A549 (cell line): ENCODE results near the gene FHAD1. TPM values are rescaled to one million over a fixed set of nuclear protein-coding genes. Genes with fewer than 3 reads are reported as not detected.

Source experiments
- ATAC-seq, 2 experiments: fragments of 200-7000 bp in 1 of 2; fragments of >200 bp in 1 of 2; cut with Nextera tagmentation in 1 of 2; cut with Tn5 transposase in 1 of 2; 3 replicates each; pipeline versions ENCODE4 v1.8.0 to v1.9.1; 2018 to 2020; ENCODE audit warnings: mild to moderate bottlenecking in 1 of 2, moderate library complexity in 1 of 2
- CTCF ChIA-PET: fragments of 300-600 bp; sonication (Branson Sonifier 250); formaldehyde crosslinking; extraction: SDS; loops from one replicate; lab custom pipeline; 2021; ENCODE audit warnings: antibody characterized with exemption, inconsistent platforms; lab: Yijun Ruan, JAX
- POLR2A ChIA-PET: fragments of 350-600 bp; formaldehyde crosslinking; extraction: SDS; loops from one replicate; lab custom pipeline; 2021; ENCODE audit warnings: antibody characterized with exemption, inconsistent platforms; lab: Yijun Ruan, JAX
- DNase-seq, 2 experiments: peaks; one replicate each; pipeline versions ENCODE4 v3.0.0 to v3.0.0-alpha.2; 2011 to 2016; ENCODE audit warnings: low read depth in 1 of 2, low spot score in 1 of 2
- FAIRE-seq: peaks from 2 replicates; lab custom pipeline; 2011; peaks lifted over from hg19 to GRCh38; lab: Jason Lieb, UNC
- H3K27ac ChIP-seq, 2 experiments: fragments of >200 bp; sonication (Bioruptor Twin); formaldehyde crosslinking; 3 replicates each; pipeline ENCODE4 v1.5.1; 2016 to 2017
- H3K4me1 ChIP-seq: fragments of >200 bp; sonication (Bioruptor Twin); formaldehyde crosslinking; 3 replicates; pipeline ENCODE4 v1.6.1; 2016
- H3K4me2 ChIP-seq: fragments of >200 bp; sonication (Bioruptor Twin); formaldehyde crosslinking; 3 replicates; pipeline ENCODE4 v1.6.1; 2016
- H3K4me3 ChIP-seq: fragments of >200 bp; sonication (Bioruptor Twin); formaldehyde crosslinking; 3 replicates; pipeline ENCODE4 v1.5.1; 2016
- H3K9me3 ChIP-seq: fragments of >200 bp; sonication (Bioruptor Twin); formaldehyde crosslinking; 3 replicates; pipeline ENCODE4 v1.6.1; 2016
- BCL3 ChIP-seq: fragments of >200 bp; sonication (Bioruptor Twin); formaldehyde crosslinking; IDR thresholded peaks from 3 replicates; pipeline ENCODE4 v1.6.1; 2016
- CBX2 ChIP-seq: fragments of 200-600 bp; sonication (generic); IDR thresholded peaks from 2 replicates; pipeline ENCODE4 v1.6.1; 2016; ENCODE audit warnings: low read depth, mild to moderate bottlenecking, borderline replicate concordance
- CEBPB ChIP-seq, 2 experiments: fragments of >200 bp in 1 of 2; sonication (Bioruptor Twin) in 1 of 2; formaldehyde crosslinking in 1 of 2; IDR thresholded peaks; 2 replicates each; pipeline ENCODE4 v1.6.1; 2012 to 2016
- E2F6 ChIP-seq: IDR thresholded peaks from 2 replicates; pipeline ENCODE4 v1.6.1; 2012; ENCODE audit warnings: low read depth, borderline replicate concordance
- ESRRA ChIP-seq: fragments of 150-350 bp; IDR thresholded peaks from 2 replicates; pipeline ENCODE4 v1.6.1; 2014; ENCODE audit warnings: mild to moderate bottlenecking, low read length, borderline replicate concordance
- HEYL ChIP-seq: fragments of 250-450 bp; sonication (Bioruptor Pico); IDR thresholded peaks from 2 replicates; pipeline ENCODE4 v1.8.0; 2021; ENCODE audit warnings: mild to moderate bottlenecking, moderate library complexity
- HMGXB4 ChIP-seq: fragments of 250-450 bp; sonication (Bioruptor Pico); IDR thresholded peaks from 2 replicates; pipeline ENCODE4 v1.5.0; 2021; ENCODE audit warnings: mild to moderate bottlenecking, moderate library complexity, borderline replicate concordance
- JUN ChIP-seq, 2 experiments: fragments of >200 bp; sonication (Bioruptor Twin); formaldehyde crosslinking; IDR thresholded peaks; 2 replicates in 1 of 2; 3 replicates in 1 of 2; pipeline ENCODE4 v1.6.1; 2016 to 2017
- KDM1A ChIP-seq: fragments of 200-600 bp; sonication (generic); IDR thresholded peaks from 2 replicates; pipeline ENCODE4 v1.6.1; 2016; ENCODE audit warnings: low read depth, mild to moderate bottlenecking
- MAFK ChIP-seq: fragments of 450-650 bp; IDR thresholded peaks from 2 replicates; pipeline ENCODE4 v1.6.1; 2014; ENCODE audit not compliant: partially characterized antibody
- MAZ ChIP-seq: fragments of 150-350 bp; IDR thresholded peaks from 2 replicates; pipeline ENCODE4 v1.6.1; 2014; ENCODE audit warnings: antibody characterized with exemption, low read depth, low read length, borderline replicate concordance
- NFE2L2 ChIP-seq: fragments of 150-350 bp; conservative IDR thresholded peaks from 2 replicates; pipeline ENCODE4 v1.6.1; 2014; ENCODE audit warnings: low read length
- RARB ChIP-seq: fragments of 250-450 bp; sonication (Bioruptor Pico); IDR thresholded peaks from 2 replicates; pipeline ENCODE4 v1.8.0; 2021; ENCODE audit warnings: mild to moderate bottlenecking, moderate library complexity
- RNF2 ChIP-seq: fragments of 200-600 bp; sonication (generic); IDR thresholded peaks from 2 replicates; pipeline ENCODE4 v1.6.1; 2016; ENCODE audit warnings: low read depth, mild to moderate bottlenecking, antibody characterized with exemption, moderate library complexity, borderline replicate concordance
- SREBF2 ChIP-seq: fragments of 450-650 bp; IDR thresholded peaks from 2 replicates; pipeline ENCODE4 v1.6.1; 2014; ENCODE audit warnings: mild to moderate bottlenecking, moderate library complexity
- TP53 ChIP-seq: fragments of 250-450 bp; sonication (Bioruptor Pico); IDR thresholded peaks from 2 replicates; pipeline ENCODE4 v1.5.0; 2021; ENCODE audit warnings: mild to moderate bottlenecking, moderate library complexity
- USF2 ChIP-seq: fragments of 450-650 bp; IDR thresholded peaks from 2 replicates; pipeline ENCODE4 v1.6.1; 2014; ENCODE audit warnings: antibody characterized with exemption
- ZFP36 ChIP-seq: fragments of 450-650 bp; IDR thresholded peaks from 2 replicates; pipeline ENCODE4 v1.6.1; 2014; ENCODE audit warnings: borderline replicate concordance; ENCODE audit not compliant: partially characterized antibody
- WGBS: methylation state at CpG from one replicate; pipeline ENCODE4 v1.1.6; 2017; ENCODE audit errors: missing lambda C conversion rate; 5-methylcytosine and 5-hydroxymethylcytosine counted together
- polyA plus RNA-seq, 4 experiments: library from polyadenylated mRNA; depleted of rRNA in 3 of 4; stranded (reverse); fragments of >200 nt; fragmentation: RNase III in 1 of 4; extraction: RNeasy Plus Mini Kit Qiagen cat#74134 plus additional on column Dnase treatment in 1 of 4; gene quantifications; 2 replicates in 3 of 4; 3 replicates in 1 of 4; pipeline ENCODE4 v1.2.3, GENCODE V29; 2011 to 2017
- TF ChIP-seq, protein P1 (sequence below): fragments of 250-450 bp; sonication (Bioruptor Pico); IDR thresholded peaks from 2 replicates; pipeline ENCODE4 v1.5.0; 2020; ENCODE audit warnings: low read depth, mild to moderate bottlenecking, moderate library complexity

The FHAD1 gene
- polyA plus RNA-seq, 2 of the 4 experiments (the other 2 are of a cell fraction): 0.31 to 0.32 TPM

GRCh38 chr1:15332525-15332924 lies 85.5 kb downstream of the FHAD1 start:
- no peak for FAIRE-seq
- ChIA-PET CTCF (interaction anchor here (1.2 to 5.5 kb wide), 5 partner anchors 9 to 99 kb away, joined by 3 to 40 read pairs (median 5); no protein-coding TSS in a partner anchor), POLR2A (no interaction called here)

GRCh38 chr1:15332952-15333715 lies 86.1 kb downstream of the FHAD1 start:
- Histone ChIP-seq H3K4me1 (peaks cover 14% of the 10 kb centered on the region), H3K27ac (no peak overlapping the region), H3K4me2 (no peak overlapping the region), H3K4me3 (no peak overlapping the region), H3K9me3 (no peaks in the 10 kb centered on the region)
- ATAC-seq (no peak), DNase-seq (no peak), FAIRE-seq (no peak)
- POLR2A ChIA-PET: interaction anchor here (0.6 kb wide), 1 partner anchor 23 kb away, joined by 3 read pairs; no protein-coding TSS in a partner anchor
- TF ChIP-seq MAFK (peak; percentile 38), ESRRA (no peak)
- WGBS: 85% methylated on average over 11 of the region's 11 CpGs
- CTCF ChIA-PET: interaction anchor here (0.7 to 5.5 kb wide), 6 partner anchors 9 to 110 kb away, joined by 3 to 40 read pairs (median 4); no protein-coding TSS in a partner anchor

More at GRCh38 chr1:15332525-15332924, 85.5 kb downstream of the FHAD1 start:
- Histone ChIP-seq H3K9me3 (no peaks in the 10 kb centered on the region), H3K4me2 (no peak overlapping the region), H3K4me3 (no peak overlapping the region), H3K27ac (no peak overlapping the region), H3K4me1 (peaks cover 8% of the 10 kb centered on the region)
- WGBS: 81% methylated on average over 4 of the region's 4 CpGs
- ATAC-seq: no peak
- TF ChIP-seq NFE2L2 (no peak), KDM1A (no peak), USF2 (no peak), SREBF2 (no peak), BCL3 (no peak), CBX2 (no peak), RNF2 (no peak), ZFP36 (no peak), RARB (CRISPR knock-in tag) (no peak), HMGXB4 (CRISPR knock-in tag) (no peak), E2F6 (no peak), HEYL (no peak), JUN (IDR thresholded peaks at IDR 0.05) (no peak), TP53 (CRISPR knock-in tag) (no peak), CEBPB (IDR thresholded peaks at IDR 0.05) (no peak), MAZ (no peak)
- TF ChIP-seq, protein P1, sequence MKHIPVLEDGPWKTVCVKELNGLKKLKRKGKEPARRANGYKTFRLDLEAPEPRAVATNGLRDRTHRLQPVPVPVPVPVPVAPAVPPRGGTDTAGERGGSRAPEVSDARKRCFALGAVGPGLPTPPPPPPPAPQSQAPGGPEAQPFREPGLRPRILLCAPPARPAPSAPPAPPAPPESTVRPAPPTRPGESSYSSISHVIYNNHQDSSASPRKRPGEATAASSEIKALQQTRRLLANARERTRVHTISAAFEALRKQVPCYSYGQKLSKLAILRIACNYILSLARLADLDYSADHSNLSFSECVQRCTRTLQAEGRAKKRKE: no peak
- TF ChIP-seq, all 56 proteins: peak for 0
- no peak for DNase-seq
